CD14-positive monocyte (primary cell): ENCODE measurements around the gene RSPO4. TPM values are rescaled to one million over a fixed set of nuclear protein-coding genes. Genes with fewer than 3 reads are reported as not detected.

Experiments
- DNase-seq, 3 donors: peaks; one replicate each; pipeline ENCODE4 v3.0.0-alpha.2; 2011 to 2022
- H2AFZ ChIP-seq: 2 replicates; pipeline ENCODE4 v1.6.0; 2012; ENCODE audit warnings: mild to moderate bottlenecking, low read depth, low read length, inconsistent platforms; ENCODE audit not compliant: insufficient read depth, poor library complexity, severe bottlenecking
- H3K27ac ChIP-seq, 2 donors: 1 replicate in 1 of 2; 2 replicates in 1 of 2; pipeline ENCODE4 v1.5.1; 2012 to 2013; ENCODE audit warnings: low read length in 2 of 2, control low read depth in 1 of 2, inconsistent platforms in 1 of 2, low read depth in 1 of 2, mild to moderate bottlenecking in 1 of 2
- H3K27me3 ChIP-seq, 2 donors: one replicate each; pipeline versions ENCODE4 v1.6.0 to v1.6.1; 2011 to 2013; ENCODE audit warnings: low read length in 2 of 2; ENCODE audit not compliant: control insufficient read depth in 2 of 2, insufficient read depth in 2 of 2
- H3K36me3 ChIP-seq, 2 donors: replicated peaks in 1 of 2; 1 replicate in 1 of 2; 2 replicates in 1 of 2; pipeline versions ENCODE4 v1.5.1 to v1.6.1; 2012 to 2013; ENCODE audit warnings: low read length in 2 of 2, control low read depth in 1 of 2, inconsistent platforms in 1 of 2, mild to moderate bottlenecking in 1 of 2; ENCODE audit not compliant: insufficient read depth in 2 of 2, control insufficient read depth in 1 of 2
- H3K4me1 ChIP-seq, 2 donors: 1 replicate in 1 of 2; 2 replicates in 1 of 2; pipeline versions ENCODE4 v1.5.1 to v1.6.1; 2012 to 2013; ENCODE audit warnings: low read length in 2 of 2, control low read depth in 1 of 2, inconsistent platforms in 1 of 2, mild to moderate bottlenecking in 1 of 2, moderate library complexity in 1 of 2; ENCODE audit not compliant: insufficient read depth in 2 of 2, control insufficient read depth in 1 of 2
- H3K4me2 ChIP-seq: replicated peaks from 2 replicates; pipeline ENCODE3; 2012; ENCODE audit warnings: low read length, moderate library complexity, mild to moderate bottlenecking; ENCODE audit not compliant: poor library complexity, severe bottlenecking; ENCODE audit errors: extremely low read depth
- H3K4me3 ChIP-seq, 3 experiments: fragments of 200-600 bp in 1 of 3; sonication (generic) in 1 of 3; replicated peaks in 1 of 3; 1 replicate in 2 of 3; 2 replicates in 1 of 3; pipeline ENCODE4 v1.5.1; 2011 to 2013; ENCODE audit warnings: low read length in 3 of 3, mild to moderate bottlenecking in 3 of 3, control low read depth in 2 of 3, low read depth in 2 of 3, inconsistent platforms in 1 of 3, moderate library complexity in 1 of 3
- H3K79me2 ChIP-seq: 2 replicates; pipeline ENCODE4 v1.6.0; 2012; ENCODE audit warnings: mild to moderate bottlenecking, control low read depth, inconsistent platforms, low read length, moderate library complexity; ENCODE audit not compliant: insufficient read depth
- H3K9ac ChIP-seq: 2 replicates; pipeline ENCODE4 v1.6.0; 2017; ENCODE audit warnings: low read length, mild to moderate bottlenecking; ENCODE audit not compliant: insufficient read depth, poor library complexity, severe bottlenecking
- H3K9me3 ChIP-seq, 2 donors: replicated peaks in 1 of 2; 1 replicate in 1 of 2; 2 replicates in 1 of 2; pipeline versions ENCODE4 v1.5.1 to v1.6.1; 2012 to 2013; ENCODE audit warnings: low read length in 2 of 2, control low read depth in 1 of 2; ENCODE audit not compliant: control insufficient read depth in 1 of 2, insufficient read depth in 1 of 2
- H4K20me1 ChIP-seq: 2 replicates; pipeline ENCODE4 v1.6.0; 2012; ENCODE audit warnings: mild to moderate bottlenecking, low read length, control low read depth, moderate library complexity; ENCODE audit not compliant: insufficient read depth
- H3K27ac Mint-ChIP-seq, 7 donors: one replicate each; pipeline ENCODE4 v1.8.0; 2020; ENCODE audit warnings: mild to moderate bottlenecking in 7 of 7, mixed read lengths in 7 of 7, moderate library complexity in 6 of 7, inconsistent platforms in 2 of 7
- H3K27me3 Mint-ChIP-seq, 3 donors: one replicate each; pipeline ENCODE4 v1.8.0; 2021 to 2022; ENCODE audit warnings: low read depth in 3 of 3, mild to moderate bottlenecking in 3 of 3, mixed read lengths in 3 of 3, moderate library complexity in 3 of 3, inconsistent platforms in 1 of 3
- H3K36me3 Mint-ChIP-seq, 2 donors: one replicate each; pipeline ENCODE4 v1.8.0; 2020; ENCODE audit warnings: mixed read lengths in 2 of 2, inconsistent platforms in 1 of 2, mild to moderate bottlenecking in 1 of 2
- H3K4me1 Mint-ChIP-seq: one replicate; pipeline ENCODE4 v1.8.0; 2020; ENCODE audit warnings: mild to moderate bottlenecking, mixed read lengths
- H3K4me3 Mint-ChIP-seq, 2 donors: one replicate each; pipeline ENCODE4 v1.8.0; 2020; ENCODE audit warnings: mild to moderate bottlenecking in 2 of 2, mixed read lengths in 2 of 2, moderate library complexity in 1 of 2
- H3K9me3 Mint-ChIP-seq, 7 donors: one replicate each; pipeline ENCODE4 v1.8.0; 2020 to 2022; ENCODE audit warnings: mixed read lengths in 7 of 7, mild to moderate bottlenecking in 6 of 7, moderate library complexity in 6 of 7, inconsistent platforms in 2 of 7
- WGBS: methylation state at CpG from one replicate; pipeline ENCODE4 v1.1.5; 2013; ENCODE audit warnings: missing lambda C conversion rate; ENCODE audit not compliant: insufficient coverage; 5-methylcytosine and 5-hydroxymethylcytosine counted together
- intact Hi-C, 2 donors: fragments of 100-400 bp; cut with micrococcal nuclease; formaldehyde crosslinking; loops; one replicate each; pipeline versions ENCODE4 v1.15.0 to v1.15.1; 2023
- polyA plus RNA-seq, 3 donors: library from polyadenylated mRNA; depleted of rRNA in 1 of 3; unstranded in 2 of 3; stranded (reverse) in 1 of 3; fragments of 300-500 nt in 2 of 3; fragments of >200 nt in 1 of 3; fragmentation: Illumina TruSeq in 2 of 3; gene quantifications; 1 replicate in 2 of 3; 2 replicates in 1 of 3; pipeline ENCODE4 v1.2.3, GENCODE V29; 2012 to 2021
- TF ChIP-seq, protein P1 (sequence below): fragments of 200-600 bp; IDR thresholded peaks from one replicate; pipeline ENCODE4 v1.8.0; 2022; ENCODE audit warnings: antibody characterized with exemption, mild to moderate bottlenecking

The RSPO4 gene
- polyA plus RNA-seq, 3 donors = not detected

DNA sequence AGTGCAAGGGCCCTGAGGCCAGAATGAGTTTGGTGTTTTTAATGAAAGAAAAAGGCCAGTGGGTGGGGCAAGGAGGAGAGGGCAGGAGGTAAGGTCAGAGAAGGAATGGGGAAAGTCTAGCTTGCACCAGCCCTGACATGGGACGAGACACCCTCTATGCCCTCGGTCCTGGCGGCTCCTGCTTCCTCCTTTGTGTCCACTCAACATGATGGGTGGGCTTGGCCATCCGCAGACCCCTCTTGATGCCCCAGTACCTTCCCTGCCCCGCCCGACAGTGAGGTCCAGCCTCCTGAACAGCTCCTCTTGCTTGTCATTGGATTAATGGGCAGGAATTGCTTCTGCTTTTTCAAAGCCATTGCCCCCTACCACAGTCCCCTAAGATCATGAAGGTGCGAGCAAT lies 52.4 kb downstream of the RSPO4 start:
- H3K27ac Mint-ChIP-seq = peak overlapping the region in 1 of 7 donors; percentile 68
- Histone ChIP-seq H3K27me3 (peaks cover 0 to under 1% of the 10 kb centered on the region in 2 donors), H3K4me1 (no peaks in the 10 kb centered on the region), H3K4me2 (no peak overlapping the region), H3K27ac (no peak overlapping the region), H3K9ac (no peak overlapping the region), H3K9me3 (peaks cover 0 to 5% of the 10 kb centered on the region in 2 donors), H3K4me3 (no peak overlapping the region), H2AFZ (no peak overlapping the region), H3K79me2 (no peaks in the 10 kb centered on the region), H4K20me1 (no peaks in the 10 kb centered on the region), H3K36me3 (no peaks in the 10 kb centered on the region)
- 90% methylated on average over 2 of the region's 7 CpGs for WGBS
- peaks cover 3% of the 10 kb centered on the region for H3K4me1 Mint-ChIP-seq
- intact Hi-C loops = loop anchor here (10.0 kb wide), 1 partner anchor 65 kb away; no protein-coding TSS in a partner anchor
- peaks cover 5 to 16% (median 6%) of the 10 kb centered on the region in 7 donors for H3K9me3 Mint-ChIP-seq
- H3K4me3 Mint-ChIP-seq = no peak overlapping the region
- H3K27me3 Mint-ChIP-seq = peaks cover 19 to 44% (median 32%) of the 10 kb centered on the region in 3 donors
- TF ChIP-seq, protein P1, sequence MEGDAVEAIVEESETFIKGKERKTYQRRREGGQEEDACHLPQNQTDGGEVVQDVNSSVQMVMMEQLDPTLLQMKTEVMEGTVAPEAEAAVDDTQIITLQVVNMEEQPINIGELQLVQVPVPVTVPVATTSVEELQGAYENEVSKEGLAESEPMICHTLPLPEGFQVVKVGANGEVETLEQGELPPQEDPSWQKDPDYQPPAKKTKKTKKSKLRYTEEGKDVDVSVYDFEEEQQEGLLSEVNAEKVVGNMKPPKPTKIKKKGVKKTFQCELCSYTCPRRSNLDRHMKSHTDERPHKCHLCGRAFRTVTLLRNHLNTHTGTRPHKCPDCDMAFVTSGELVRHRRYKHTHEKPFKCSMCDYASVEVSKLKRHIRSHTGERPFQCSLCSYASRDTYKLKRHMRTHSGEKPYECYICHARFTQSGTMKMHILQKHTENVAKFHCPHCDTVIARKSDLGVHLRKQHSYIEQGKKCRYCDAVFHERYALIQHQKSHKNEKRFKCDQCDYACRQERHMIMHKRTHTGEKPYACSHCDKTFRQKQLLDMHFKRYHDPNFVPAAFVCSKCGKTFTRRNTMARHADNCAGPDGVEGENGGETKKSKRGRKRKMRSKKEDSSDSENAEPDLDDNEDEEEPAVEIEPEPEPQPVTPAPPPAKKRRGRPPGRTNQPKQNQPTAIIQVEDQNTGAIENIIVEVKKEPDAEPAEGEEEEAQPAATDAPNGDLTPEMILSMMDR = no peak
- DNase-seq = no peak
- no peaks in the 10 kb centered on the region for H3K36me3 Mint-ChIP-seq

DNA sequence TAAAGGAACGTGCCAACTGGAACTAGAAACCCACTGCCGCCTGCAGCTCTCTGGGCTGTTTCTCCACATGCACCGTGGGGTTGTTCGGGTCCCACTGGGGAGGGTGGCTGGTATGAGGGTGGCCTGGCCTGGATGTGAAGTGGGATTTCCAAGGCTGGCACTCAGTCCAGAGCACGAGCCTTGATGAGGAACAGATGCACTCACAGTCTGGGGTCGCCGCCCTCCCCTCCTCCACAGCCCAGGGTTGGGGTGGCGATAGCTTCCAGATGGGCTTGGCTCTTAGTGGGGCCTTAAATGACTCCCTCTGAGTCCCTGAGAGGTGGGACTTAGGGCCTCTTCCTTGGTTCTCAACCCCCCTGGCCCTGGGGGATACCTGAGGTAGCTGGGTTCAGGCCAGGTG lies 55.3 kb downstream of the RSPO4 start:
- Histone ChIP-seq H3K4me1 (no peaks in the 10 kb centered on the region), H3K4me2 (no peak overlapping the region), H3K9ac (no peak overlapping the region), H3K79me2 (no peaks in the 10 kb centered on the region), H3K36me3 (no peaks in the 10 kb centered on the region), H3K4me3 (no peak overlapping the region), H3K9me3 (peaks cover 0 to 5% of the 10 kb centered on the region in 2 donors), H3K27me3 (no peaks in the 10 kb centered on the region), H4K20me1 (no peaks in the 10 kb centered on the region), H2AFZ (no peak overlapping the region), H3K27ac (no peak overlapping the region)
- WGBS = 100% methylated on average over 3 of the region's 8 CpGs
- Mint-ChIP-seq H3K9me3 (peaks cover 5 to 16% (median 6%) of the 10 kb centered on the region in 7 donors), H3K27ac (no peak overlapping the region), H3K36me3 (no peaks in the 10 kb centered on the region), H3K4me3 (no peak overlapping the region), H3K4me1 (no peaks in the 10 kb centered on the region), H3K27me3 (peaks cover 9 to 30% (median 13%) of the 10 kb centered on the region in 3 donors)
- TF ChIP-seq, protein P1 = no peak
- intact Hi-C loops = no loop called here
- DNase-seq = no peak
